HG03159 (cell line): ENCODE measurements around the gene HAUS8.
"Not testable (repeated sequence)": the region's sequence is repeated elsewhere in the genome, so short reads cannot be mapped to it uniquely, and the experiment has no call there.

Experiments
- ATAC-seq: cut with Tn5 transposase; IDR thresholded peaks from one replicate; pipeline ENCODE4 v1.9.1; 2021; ENCODE audit warnings: mild to moderate bottlenecking, moderate library complexity; ENCODE audit not compliant: unreplicated experiment

The HAUS8 gene

DNA sequence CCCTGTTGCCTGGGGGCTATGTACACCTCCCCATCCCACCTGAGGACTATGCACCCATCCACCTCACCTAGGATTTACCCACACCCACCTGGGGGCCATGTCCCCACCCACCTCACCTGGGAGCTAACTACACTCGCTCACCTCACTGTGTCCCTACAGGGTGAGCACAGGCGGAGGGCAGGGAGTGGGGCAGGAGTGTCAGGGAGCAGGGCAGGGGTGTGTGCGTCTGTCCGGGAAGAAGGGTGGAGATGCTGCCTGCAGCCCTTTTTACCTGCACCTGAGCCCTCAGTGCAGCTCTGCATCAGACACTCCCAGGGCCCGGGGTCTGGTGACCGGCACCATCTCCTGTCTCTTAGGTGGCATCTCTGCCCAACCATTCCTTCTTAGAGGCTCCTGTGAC, 38.1 kb downstream of the HAUS8 start:
- no peak for ATAC-seq

DNA sequence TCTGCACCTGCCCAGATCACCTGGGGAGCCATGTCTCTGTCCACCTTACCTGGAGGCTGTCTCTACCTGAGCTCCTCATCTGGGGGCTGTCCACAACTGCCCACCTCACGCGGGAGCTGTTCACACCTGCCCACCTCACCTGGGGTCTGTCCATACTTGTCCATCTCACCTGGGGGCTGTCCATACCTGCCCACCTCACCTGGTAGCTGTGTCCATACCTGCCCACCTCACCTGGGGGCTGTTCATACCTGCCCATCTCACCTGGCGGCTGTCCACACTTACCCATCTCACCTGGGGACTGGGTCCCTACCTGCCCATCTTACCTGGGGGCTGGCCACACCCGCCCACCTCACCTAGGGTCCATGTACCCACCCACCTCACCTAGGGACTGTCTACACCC, 38.6 kb downstream of the HAUS8 start:
- ATAC-seq, result no peak

DNA sequence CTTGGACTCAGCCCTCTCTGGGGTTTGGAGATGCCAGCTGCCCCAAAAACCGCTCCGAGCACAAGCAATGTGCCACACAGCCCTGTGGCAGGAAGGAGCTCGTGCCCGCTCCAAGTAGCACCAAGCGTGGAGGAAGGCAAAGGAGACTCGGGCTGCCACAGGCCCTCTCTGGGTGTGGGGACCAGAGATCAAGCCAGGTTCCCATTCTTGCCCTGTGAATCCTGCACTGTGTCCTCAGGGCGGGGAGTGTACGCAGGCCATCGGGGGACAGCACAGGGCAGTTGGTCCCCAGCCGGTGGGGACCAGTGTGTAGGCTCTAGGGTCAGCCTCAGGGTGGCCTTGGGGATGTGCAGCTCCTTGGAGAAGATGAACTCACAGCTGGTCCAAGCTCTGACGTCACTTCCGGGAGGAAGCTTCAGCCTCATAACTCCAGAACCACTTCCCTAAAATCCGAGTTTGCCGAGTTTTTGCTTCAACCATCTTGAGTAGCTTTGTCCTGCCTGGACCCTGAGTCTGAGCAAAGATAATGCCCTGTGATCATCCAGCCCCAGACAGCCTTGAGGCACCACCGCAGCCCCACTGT, 39.3 kb downstream of the HAUS8 start:
- no peak for ATAC-seq

DNA sequence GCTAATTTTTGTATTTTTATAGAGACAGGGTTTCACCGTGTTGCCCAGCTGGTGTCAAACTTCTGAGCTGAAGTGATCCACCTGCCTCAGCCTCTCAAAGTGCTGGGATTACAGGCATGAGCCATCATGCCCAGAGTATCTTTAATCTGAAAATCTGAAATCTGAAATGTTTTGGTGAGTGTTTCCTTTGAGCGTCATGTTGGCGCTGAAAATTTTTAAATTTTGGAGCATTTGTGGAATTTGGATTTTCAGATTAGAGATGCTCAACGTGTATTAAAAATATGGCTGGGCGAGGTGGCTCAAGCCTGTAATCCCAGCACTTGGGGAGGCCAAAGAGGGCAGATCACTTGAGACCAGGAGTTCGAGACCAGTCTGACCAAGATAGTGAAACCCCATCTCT, 43.5 kb downstream of the HAUS8 start:
- ATAC-seq, result no peak

DNA sequence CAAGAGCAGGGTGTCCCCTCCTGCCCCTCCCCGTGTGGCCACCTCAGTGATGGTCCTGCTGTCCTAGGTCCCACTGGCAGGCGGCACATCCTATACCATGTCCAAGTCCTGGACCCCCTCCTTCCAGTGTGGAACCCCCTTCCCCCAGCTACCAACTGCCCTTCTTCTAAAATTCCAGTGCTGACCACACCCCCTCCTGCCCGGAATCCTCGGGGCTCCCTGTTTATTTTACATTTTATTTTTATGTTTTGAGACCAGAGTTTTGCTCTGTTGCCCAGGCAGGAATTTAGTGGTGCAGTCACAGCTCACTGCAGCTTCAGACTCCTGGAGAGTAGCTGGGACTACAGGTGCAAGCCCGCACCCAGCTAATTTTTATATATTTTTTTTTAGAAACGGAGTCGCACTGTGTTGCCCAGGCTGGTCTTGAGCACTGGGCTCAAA, 47.7 kb downstream of the HAUS8 start:
- no peak for ATAC-seq

DNA sequence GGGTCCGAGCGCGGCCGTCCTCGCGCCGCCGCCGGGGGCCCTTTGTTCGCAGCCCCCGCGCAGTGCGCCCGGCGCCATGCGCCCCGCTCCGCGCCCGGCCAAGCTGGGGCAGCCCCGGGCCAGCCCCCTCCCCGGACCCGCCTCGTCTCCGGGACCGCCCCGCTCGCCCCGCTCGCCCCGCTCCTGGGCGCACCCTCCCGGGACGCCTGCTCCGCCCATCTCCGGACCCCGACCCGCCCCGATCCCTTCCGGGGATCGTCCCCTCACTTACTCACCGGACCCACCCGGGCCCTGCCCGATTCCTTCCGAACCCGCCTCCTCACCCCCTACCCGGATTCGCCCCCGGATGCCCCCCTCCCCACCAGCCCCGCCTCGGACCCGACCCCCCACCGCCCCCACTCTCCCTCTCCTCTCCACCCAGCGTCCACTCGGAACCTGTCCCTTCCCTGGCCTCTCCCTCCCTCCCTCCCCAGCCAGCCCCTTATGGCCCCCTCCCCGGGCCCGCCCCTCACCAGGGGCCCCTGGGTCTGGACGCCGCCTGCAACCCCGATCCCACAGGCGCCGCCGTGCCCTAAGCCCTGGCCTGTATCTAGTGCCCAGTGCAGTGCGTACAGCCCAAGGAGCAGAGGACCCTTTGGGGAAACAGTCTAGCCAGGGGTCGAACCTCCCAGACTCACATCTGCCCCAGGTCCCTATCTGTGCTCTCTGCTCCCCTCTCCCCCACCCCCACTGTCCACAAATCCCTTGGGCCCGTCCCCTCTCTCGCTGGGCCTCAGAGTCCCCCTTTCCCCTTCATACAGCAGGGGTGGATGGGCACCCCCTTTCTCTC, 48.3 kb downstream of the HAUS8 start, which contains the start of gene CPAMD8:
Gene CPAMD8 (minus strand): TSS at position 105 of the 829 bp plus-strand sequence. CDS start 168 bp downstream, outside the sequence.
- no peak for ATAC-seq

DNA sequence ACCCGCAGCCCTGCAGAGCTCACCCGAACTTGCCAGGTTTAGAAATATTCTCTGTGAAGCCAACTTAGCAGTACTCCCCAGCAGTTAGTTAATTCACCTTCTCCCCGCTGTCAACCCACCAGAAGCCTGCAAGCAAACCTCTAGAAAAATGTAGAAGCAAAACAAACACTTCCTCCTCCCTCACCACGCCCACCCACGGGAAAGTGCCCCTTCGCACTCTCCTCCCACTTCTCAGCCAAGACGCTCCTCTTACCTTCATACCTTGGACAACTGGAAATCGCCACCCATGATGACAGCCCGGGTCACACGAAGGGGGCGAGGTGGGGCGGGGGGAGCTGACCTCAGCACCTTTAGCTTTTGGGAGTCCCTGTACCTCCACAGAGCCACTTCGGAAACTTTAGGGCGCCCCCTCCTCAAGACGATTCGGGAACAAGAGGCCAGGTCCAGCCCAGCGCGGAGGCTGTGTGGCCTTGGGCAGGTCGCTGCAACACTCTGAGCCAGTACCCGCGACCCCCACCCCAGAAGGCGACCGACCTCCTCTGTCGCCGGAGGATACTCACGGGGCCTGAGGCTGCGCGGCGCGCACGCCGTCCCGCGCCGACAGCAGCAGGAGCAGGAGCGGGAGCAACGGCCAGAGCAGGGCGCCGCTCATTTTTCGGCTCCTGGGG, 49.1 kb downstream of the HAUS8 start:
- ATAC-seq, result no peak

DNA sequence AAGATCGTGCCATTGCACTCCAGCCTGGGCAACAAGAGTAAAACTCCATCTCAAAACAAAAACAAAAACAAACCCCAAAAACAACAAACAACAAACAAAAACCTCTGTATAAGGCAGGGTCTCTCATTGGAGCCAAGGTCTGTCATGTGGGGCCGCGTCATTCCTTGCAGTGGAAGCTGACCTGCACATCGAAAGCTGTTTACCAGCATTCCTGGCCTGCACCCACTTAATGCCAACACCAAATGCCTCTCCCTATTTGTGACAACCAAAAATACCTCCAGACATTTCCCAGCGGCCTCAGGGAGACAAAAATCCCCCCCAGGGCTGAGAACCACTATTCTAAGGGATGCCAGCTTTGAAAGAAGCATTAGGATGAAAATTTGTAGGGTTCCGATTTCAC, 49.9 kb downstream of the HAUS8 start:
- ATAC-seq, result no peak

DNA sequence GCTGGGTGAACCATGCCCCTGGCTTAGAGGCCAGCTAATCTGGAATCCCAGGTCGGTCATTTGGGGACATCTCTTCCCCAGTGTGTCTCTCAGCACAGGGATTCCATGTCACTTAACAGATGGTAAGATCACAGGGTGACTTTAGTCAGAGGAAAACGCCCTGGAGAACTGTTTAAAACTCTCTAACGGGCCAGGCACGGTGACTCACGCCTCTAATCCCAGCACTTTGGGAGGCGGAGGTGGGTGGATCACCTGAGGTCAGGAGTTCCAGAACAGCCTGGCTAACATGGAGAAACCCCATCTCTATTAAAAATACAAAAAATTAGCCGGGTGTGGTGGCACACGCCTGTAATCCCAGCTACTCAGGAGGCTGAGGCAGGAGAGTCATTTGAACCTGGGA, 50.3 kb downstream of the HAUS8 start:
- ATAC-seq, result not testable (repeated sequence)

DNA sequence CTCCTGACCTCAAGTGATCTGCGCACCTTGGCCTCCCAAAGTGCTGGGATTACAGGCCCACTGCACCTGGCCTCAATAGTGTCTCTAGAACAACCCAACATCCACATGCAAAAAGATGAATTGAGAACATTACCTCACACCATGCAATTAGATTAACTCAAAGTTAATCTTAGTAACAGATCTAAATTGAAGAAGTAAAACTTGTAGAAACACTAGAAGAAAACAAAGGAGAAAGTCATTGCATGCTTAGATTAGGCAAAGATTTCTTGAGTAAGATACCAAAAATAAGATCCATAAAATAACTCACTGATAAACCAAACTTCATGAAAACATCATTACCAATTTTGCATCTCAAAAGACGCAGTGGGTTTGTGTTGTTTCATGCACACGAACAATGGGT, 51.4 kb downstream of the HAUS8 start:
- ATAC-seq, result no peak

DNA sequence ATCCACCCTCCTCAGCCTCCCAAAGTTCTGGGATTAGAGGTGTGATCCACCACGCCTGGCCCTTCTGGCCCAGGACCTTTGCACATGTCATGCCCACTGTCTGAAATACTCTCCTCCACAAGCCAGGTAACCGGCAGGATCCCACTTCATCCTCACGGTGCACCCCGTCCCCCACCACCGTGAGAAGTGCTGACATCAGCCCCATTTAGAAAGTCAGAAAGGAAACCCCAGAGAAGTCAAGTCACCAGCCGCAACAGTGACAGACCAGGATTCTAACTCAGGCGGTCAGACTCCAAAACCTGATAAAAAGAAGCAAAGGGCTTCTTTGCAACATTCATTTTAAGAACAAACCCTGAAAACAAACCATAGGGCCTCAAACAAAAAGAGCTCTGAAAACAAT, 52.5 kb downstream of the HAUS8 start:
- ATAC-seq, result no peak

DNA sequence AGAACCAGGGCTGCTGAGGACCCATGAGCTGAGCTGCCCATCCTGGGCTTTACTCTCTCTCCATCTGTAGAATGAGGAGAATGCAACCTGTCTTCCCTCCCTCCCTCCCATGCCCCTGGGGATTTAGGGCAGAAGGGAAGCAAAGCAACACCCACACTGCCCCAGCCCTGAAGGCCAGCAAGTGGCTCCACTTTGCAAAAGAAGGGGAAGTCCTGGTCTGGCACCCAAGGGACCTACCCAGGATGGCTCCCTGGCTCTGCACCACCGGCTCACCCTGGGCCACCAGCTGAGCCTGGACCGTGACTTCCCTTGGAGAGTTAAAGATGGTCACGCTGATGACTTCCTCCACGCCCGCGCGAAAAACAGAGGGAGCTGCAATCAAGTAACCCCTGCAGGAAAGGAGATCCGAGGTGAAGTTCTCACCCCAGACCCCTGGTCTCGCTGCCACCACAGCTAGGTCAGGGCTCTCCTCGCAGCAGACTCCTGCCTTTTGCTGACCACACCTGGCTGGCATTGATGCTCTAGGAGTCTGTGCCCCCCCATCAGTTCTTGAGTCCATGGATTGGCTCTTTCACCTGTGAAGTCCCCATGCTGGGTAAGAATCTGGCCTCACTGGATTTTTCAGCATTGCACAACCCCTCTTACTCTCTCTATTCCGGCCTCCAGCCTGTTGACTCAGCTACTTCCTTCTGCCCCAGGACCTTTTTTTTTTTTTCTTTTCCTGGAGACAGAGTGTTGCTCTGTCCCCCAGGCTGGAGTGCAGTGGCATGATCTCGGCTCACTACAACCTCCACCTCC, 53.3 kb downstream of the HAUS8 start:
- no peak for ATAC-seq

DNA sequence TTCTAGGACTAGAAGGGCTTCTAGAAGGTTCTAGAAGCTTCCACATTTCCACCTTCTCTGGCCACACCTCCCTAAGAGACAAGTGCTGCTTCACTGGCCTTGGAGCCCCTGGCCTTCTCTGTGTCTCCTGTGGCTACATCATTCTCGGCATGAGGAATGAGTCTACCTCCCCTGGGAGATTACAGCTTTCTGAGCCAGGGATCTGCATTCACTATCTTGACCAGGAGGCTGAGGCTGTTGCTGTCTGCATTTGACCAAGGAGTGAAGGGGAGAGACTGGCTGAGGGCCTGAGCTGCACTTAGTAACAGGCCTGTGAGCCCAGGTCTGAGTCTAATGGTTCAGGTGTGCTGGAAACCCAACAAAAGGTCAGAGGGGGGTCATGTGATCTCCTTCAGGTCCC, 53.9 kb downstream of the HAUS8 start:
- ATAC-seq, result no peak

DNA sequence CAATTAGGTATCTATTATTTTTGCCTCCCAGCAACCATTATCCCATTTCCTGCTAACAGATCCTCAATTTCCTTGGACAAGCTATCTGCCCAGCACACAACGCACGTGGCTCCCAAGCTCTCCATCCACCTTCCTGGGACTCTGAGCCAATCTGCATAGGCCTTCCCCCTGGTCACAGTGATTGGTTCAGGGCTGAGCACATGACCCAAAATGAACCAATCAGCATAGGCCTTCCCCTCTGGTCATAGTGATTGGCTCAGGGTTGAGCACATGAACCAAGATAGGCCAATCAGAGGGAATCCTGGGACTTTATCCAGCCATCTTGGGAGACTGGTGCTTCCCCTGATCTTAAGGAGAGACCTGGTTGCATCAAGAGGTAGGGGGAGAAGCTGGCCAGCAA, 54.4 kb downstream of the HAUS8 start:
- ATAC-seq, result no peak

DNA sequence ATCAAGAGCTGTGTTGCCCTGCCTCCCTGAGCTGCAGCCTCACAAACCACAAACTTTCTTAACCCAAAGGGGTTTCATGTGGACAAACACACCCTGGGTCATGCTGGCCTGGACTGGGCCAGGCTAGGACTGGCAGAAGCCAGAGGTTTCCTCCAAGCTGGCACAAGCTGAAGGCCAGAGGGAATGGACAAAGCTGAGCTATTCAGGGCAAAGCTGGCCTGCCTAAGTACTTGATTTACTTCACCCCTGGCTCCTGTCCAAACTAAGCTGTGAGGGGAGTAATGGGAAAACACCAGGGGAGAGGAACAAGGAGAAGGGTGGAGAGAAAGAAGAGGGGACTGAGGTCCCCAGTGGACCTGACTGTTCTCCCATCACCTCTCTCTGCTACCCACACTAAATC, 54.9 kb downstream of the HAUS8 start:
- no peak for ATAC-seq

DNA sequence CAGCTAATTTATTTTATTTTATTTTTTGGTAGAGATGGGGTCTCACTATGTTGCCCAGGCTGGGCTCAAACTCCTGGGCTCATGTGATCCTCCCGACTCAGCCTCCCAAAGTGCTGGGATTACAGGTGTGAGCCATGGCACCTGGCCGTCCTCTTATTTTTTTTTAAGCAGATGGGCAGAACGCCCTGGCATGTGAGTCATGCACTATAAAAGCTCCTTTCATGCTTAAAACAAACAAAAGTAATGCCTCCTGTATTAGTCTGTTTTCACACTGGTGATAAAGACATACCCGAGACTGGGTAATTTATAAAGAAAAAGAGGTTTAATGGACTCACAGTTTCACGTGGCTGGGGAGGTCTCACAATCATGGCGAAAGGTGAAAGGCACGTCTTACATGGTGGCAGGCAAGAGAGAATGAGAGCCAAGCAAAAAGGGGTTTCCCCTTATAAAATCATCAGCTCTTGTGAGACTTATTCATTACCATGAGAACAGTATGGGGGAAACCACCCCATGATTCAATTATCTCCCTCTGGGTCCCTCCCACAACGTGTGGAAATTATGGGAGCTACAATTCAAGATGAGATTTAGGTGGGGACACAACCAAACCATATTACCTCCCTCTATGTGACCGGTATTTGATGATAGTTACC, 60.9 kb downstream of the HAUS8 start:
- not testable (repeated sequence) for ATAC-seq

DNA sequence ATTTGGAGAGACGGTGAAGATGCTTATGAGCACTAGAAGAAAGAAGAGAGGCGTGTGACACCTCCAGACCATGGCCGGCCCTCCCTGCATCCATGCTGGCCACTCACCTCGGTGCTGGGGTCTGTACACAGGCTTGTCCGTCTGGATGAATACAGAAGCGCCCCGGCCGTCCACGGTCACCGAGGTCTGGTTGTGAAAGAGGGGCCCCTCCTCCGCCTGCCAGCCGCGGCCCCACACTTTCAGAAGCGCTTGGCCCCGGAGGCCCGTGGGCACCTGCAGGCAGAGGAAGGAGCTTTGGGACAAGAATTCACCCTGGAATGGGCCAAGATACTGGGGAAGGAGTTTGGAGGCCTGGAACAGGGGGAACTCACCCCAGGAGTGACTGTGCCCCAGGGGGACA, 63.8 kb downstream of the HAUS8 start:
- no peak for ATAC-seq

DNA sequence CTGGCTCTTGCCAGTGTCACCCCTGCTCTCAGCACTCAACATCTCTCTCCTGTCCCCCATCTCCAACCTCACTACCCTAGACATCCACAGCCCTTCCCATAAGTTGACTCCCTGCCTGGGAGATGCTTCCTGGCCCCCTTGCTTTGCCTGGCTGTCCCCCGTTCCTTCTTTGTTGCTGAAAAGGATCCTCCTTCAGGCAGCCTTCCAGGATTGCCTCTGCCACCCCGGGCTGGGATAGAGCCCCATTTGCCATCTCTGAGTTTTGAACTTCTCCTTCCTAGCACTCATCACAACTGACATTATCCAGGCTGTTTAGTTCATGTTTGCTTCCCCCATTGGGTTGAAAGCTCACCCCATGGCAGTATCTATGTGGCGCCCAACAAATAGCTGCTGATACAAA, 68.7 kb downstream of the HAUS8 start:
- ATAC-seq, result no peak

DNA sequence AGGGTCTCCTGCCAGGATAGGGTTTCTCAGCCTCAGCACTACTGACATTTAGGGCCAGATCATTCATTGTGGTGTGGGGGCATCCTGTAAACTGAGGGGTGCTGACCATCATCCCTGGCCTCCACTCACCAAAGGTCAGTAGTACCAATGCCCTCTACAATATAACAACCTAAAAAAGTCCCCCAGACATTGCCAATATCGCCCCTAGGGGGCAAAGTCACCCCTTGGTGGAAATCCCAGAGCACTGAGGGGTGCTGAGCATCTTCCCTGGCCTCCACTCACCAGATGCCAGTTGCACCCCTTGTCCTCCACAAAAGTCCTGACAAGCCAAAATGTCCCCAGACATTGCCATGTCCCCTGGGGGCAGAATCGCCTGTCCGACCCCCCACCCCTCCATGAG, 70.3 kb downstream of the HAUS8 start:
- ATAC-seq, result no peak

DNA sequence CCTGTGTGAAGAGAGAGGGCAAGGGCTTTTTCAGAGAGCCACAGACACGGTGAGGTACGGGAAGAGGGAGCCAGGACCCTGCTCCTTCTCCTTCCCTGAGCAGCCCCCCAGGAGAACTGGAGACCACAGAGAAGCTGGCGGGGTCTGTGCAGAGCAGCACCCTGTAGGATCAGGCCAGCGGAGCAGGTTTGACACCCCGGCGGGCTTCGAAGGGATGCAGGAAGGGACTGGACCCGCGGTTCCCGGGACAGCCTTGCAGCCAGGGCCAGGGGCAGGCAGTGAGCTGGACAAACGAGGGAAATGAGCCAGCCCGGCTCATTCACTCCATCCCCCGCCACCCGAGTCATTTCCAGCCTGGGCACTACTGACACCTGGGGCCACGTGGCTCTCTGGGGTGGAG, 70.9 kb downstream of the HAUS8 start:
- no peak for ATAC-seq

DNA sequence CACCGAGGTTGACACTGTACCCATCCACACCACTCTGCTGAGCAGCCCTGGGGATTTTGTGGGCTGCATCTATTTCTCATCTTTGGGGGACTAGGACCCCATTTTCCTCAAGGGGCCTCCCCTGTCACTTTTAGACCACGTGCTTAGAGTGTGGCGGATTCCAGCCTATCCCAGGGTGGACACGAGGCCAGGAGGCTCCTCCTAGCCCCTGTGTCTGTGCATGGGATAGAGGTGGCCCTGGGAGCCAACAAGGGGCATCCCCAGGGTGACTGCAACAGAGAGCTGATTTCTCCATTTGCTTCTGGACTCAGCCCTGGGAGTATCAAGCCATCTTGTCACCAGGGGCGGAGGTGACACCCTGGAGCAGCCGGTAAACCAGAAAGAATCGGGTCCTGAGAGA, 72.8 kb downstream of the HAUS8 start:
- ATAC-seq, result no peak
